Keratinocyte (primary cell): ENCODE data around the gene HIPK4. TPM values are rescaled to one million over a fixed set of nuclear protein-coding genes. Genes with fewer than 3 reads are reported as not detected.
A peak's percentile ranks its signal among the peaks of the same experiment; 100 is the strongest.

ENCODE experiments used
- DNase-seq: peaks from one replicate; pipeline ENCODE4 v3.0.0-alpha.2; 2011; ENCODE audit warnings: low read depth, missing footprints, low spot score
- FAIRE-seq: peaks from 2 replicates; lab custom pipeline; 2011; peaks lifted over from hg19 to GRCh38; lab: Jason Lieb, UNC
- H2AFZ ChIP-seq: 2 replicates; pipeline ENCODE4 v1.6.0; 2012; ENCODE audit warnings: low read length, control low read depth, inconsistent platforms; ENCODE audit not compliant: control insufficient read depth
- H3K27ac ChIP-seq: 2 replicates; pipeline ENCODE4 v1.5.1; 2011; ENCODE audit warnings: low read length; ENCODE audit not compliant: control insufficient read depth, insufficient read depth
- H3K27me3 ChIP-seq: 3 replicates; pipeline ENCODE4 v1.6.0; 2011; ENCODE audit warnings: low read length; ENCODE audit not compliant: control insufficient read depth, insufficient read depth; ENCODE audit errors: extremely low read depth
- H3K36me3 ChIP-seq, 2 experiments: 2 replicates in 1 of 2; 3 replicates in 1 of 2; pipeline ENCODE4 v1.5.1; 2011; ENCODE audit warnings: low read length in 2 of 2, mild to moderate bottlenecking in 1 of 2; ENCODE audit not compliant: control insufficient read depth in 2 of 2, insufficient read depth in 2 of 2; ENCODE audit errors: extremely low read depth in 1 of 2
- H3K4me1 ChIP-seq: 3 replicates; pipeline ENCODE4 v1.5.1; 2011; ENCODE audit warnings: low read length; ENCODE audit not compliant: control insufficient read depth, insufficient read depth; ENCODE audit errors: extremely low read depth
- H3K4me2 ChIP-seq: 3 replicates; pipeline ENCODE4 v1.6.0; 2011; ENCODE audit warnings: low read depth, low read length; ENCODE audit not compliant: control insufficient read depth, insufficient read depth; ENCODE audit errors: extremely low read depth
- H3K4me3 ChIP-seq, 3 experiments: fragments of 200-600 bp in 1 of 3; sonication (generic) in 1 of 3; 2 replicates in 2 of 3; 3 replicates in 1 of 3; pipeline ENCODE4 v1.5.1; 2011 to 2016; ENCODE audit warnings: low read length in 3 of 3, mild to moderate bottlenecking in 3 of 3, control low read depth in 2 of 3, inconsistent platforms in 1 of 3, low read depth in 1 of 3, mixed read lengths in 1 of 3, mixed run types in 1 of 3, moderate library complexity in 1 of 3; ENCODE audit not compliant: control insufficient read depth in 2 of 3, insufficient read depth in 2 of 3; ENCODE audit errors: extremely low read depth in 1 of 3
- H3K79me2 ChIP-seq: 2 replicates; pipeline ENCODE4 v1.6.0; 2012; ENCODE audit warnings: low read length; ENCODE audit not compliant: control insufficient read depth, insufficient read depth
- H3K9ac ChIP-seq: 3 replicates; pipeline ENCODE4 v1.6.0; 2011; ENCODE audit warnings: low read length; ENCODE audit not compliant: control insufficient read depth, insufficient read depth; ENCODE audit errors: extremely low read depth
- H3K9me1 ChIP-seq: 3 replicates; pipeline ENCODE4 v1.6.0; 2011; ENCODE audit warnings: low read length; ENCODE audit not compliant: control insufficient read depth, insufficient read depth; ENCODE audit errors: extremely low read depth
- H3K9me3 ChIP-seq: 2 replicates; pipeline ENCODE4 v1.5.1; 2012; ENCODE audit warnings: low read depth, low read length; ENCODE audit not compliant: control insufficient read depth
- H4K20me1 ChIP-seq: 3 replicates; pipeline ENCODE4 v1.6.0; 2011; ENCODE audit warnings: low read length; ENCODE audit not compliant: control insufficient read depth, insufficient read depth; ENCODE audit errors: extremely low read depth
- CTCF ChIP-seq, 3 experiments: IDR thresholded peaks in 1 of 3; conservative IDR thresholded peaks in 1 of 3; optimal IDR thresholded peaks in 1 of 3; 2 replicates in 2 of 3; 3 replicates in 1 of 3; pipeline versions ENCODE3 to v1.5.1; 2011; ENCODE audit warnings: low read length in 3 of 3, mild to moderate bottlenecking in 3 of 3, moderate library complexity in 2 of 3, control low read depth in 1 of 3, inconsistent platforms in 1 of 3; ENCODE audit not compliant: insufficient read depth in 2 of 3; ENCODE audit errors: extremely low read depth in 1 of 3
- EZH2 ChIP-seq: IDR thresholded peaks from one replicate; pipeline ENCODE4 v1.6.1; 2012; ENCODE audit warnings: inconsistent platforms, mild to moderate bottlenecking, low read length, moderate library complexity
- dilution Hi-C: fragments of 300-500 bp; cut with MboI; formaldehyde crosslinking; loops from one replicate; pipeline ENCODE4 v1.7.0; 2020; ENCODE audit warnings: low sequenced_read_pairs; ENCODE audit not compliant: extremely low pct_ligation_motif_present
- polyA plus RNA-seq, 5 experiments: library from polyadenylated mRNA; depleted of rRNA in 3 of 5; stranded (reverse) in 3 of 5; stranded (forward) in 1 of 5; unstranded in 1 of 5; fragments of >200 nt; gene quantifications; 1 replicate in 1 of 5; 2 replicates in 3 of 5; 3 replicates in 1 of 5; pipeline versions ENCODE4 v1.2.1 to v1.2.3, GENCODE V29; 2011 to 2012; ENCODE audit warnings: missing spikeins in 2 of 5, low read depth in 1 of 5, low replicate concordance in 1 of 5

Gene HIPK4
- polyA plus RNA-seq, 1 donor (not counting 4 experiments of a cell fraction or from before 2014, with no cell fraction given), result 0.03 TPM

GRCh38 chr19:40407714-40408597, 18.0 kb upstream of the HIPK4 start:
- Histone ChIP-seq H3K36me3 (no peaks in the 10 kb centered on the region), H3K4me2 (no peak overlapping the region), H3K27ac (no peak overlapping the region), H3K27me3 (no peaks in the 10 kb centered on the region), H3K4me1 (peaks cover 11% of the 10 kb centered on the region), H3K9me1 (no peaks in the 10 kb centered on the region), H3K9me3 (no peaks in the 10 kb centered on the region), H3K9ac (no peak overlapping the region), H3K79me2 (no peaks in the 10 kb centered on the region), H4K20me1 (no peaks in the 10 kb centered on the region), H3K4me3 (no peak overlapping the region), H2AFZ (peak overlapping the region; percentile 15)
- TF ChIP-seq EZH2 (no peak), CTCF (optimal IDR thresholded peaks at IDR 0.05 in 1 of 3, IDR thresholded peaks at IDR 0.05 in 1 of 3, conservative IDR thresholded peaks at IDR 0.05 in 1 of 3; ENCODE audit: extremely low read depth in 1 of 3, insufficient read depth in 2 of 3, low read length in 3 of 3) (no peak)
- no peak for FAIRE-seq
- DNase-seq, result no peak
- dilution Hi-C loops, result no loop called here

- Histone ChIP-seq H3K27me3 (no peaks in the 10 kb centered on the region), H3K27ac (peak overlapping the region; percentile 14), H3K9me3 (no peaks in the 10 kb centered on the region), H3K4me3 (peak overlapping the region; percentile 47 to 60 (median 56)), H3K4me1 (peaks cover 2% of the 10 kb centered on the region), H3K36me3 (no peaks in the 10 kb centered on the region), H3K9ac (peak overlapping the region; percentile 58), H3K9me1 (no peaks in the 10 kb centered on the region), H3K79me2 (no peaks in the 10 kb centered on the region), H2AFZ (peak overlapping the region; percentile 84), H3K4me2 (peak overlapping the region; percentile 76), H4K20me1 (no peaks in the 10 kb centered on the region)
- DNase-seq (peak; percentile 44), FAIRE-seq (no peak)
- no peak for TF ChIP-seq EZH2
- TF ChIP-seq CTCF (optimal IDR thresholded peaks at IDR 0.05 in 1 of 3, IDR thresholded peaks at IDR 0.05 in 1 of 3, conservative IDR thresholded peaks at IDR 0.05 in 1 of 3; ENCODE audit: extremely low read depth in 1 of 3, insufficient read depth in 2 of 3, low read length in 3 of 3), result no peak
- dilution Hi-C loops, result no loop called here
These were observed 13.4 kb upstream of the HIPK4 start for GRCh38 chr19:40403262-40403984.
